GM21737 (cell line): ENCODE measurements around the gene MTA2.
A peak's percentile ranks its signal among the peaks of the same experiment; 100 is the strongest.

Source experiments
- ATAC-seq: cut with Tn5 transposase; IDR thresholded peaks from one replicate; pipeline ENCODE4 v1.9.1; 2021; ENCODE audit warnings: mild to moderate bottlenecking, moderate library complexity; ENCODE audit not compliant: unreplicated experiment

The MTA2 gene

DNA sequence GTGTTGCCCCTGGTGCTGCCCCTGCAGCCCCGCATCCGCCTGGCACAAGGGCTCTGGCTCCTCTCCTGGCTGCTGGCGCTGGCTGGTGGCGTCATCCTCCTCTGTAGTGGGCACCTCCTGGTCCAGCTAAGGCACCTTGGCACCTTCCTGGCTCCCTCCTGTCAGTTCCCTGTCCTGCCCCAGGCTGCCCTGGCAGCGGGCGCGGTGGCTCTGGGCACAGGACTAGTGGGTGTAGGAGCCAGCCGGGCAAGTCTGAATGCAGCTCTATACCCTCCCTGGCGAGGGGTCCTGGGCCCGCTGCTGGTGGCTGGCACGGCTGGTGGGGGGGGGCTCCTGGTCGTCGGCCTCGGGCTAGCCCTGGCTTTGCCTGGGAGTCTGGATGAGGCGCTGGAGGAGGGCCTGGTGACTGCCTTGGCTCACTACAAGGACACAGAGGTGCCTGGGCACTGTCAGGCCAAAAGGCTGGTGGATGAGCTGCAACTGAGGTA lies 11.7 kb upstream of the MTA2 start:
- no peak for ATAC-seq

GRCh38 chr11:62612366-62613290 lies 11.0 kb upstream of the MTA2 start, which contains the start of the genes EML3 and ROM1:
EML3 (minus strand) TSS chr11:62612775; CDS start chr11:62612457, 318 bp downstream.
ROM1 (plus strand) TSS chr11:62613257; CDS start chr11:62613282, 25 bp downstream.
- peak; percentile 53 for ATAC-seq

GRCh38 chr11:62611705-62612365 lies 10.2 kb upstream of the MTA2 start:
- peak; percentile 18 for ATAC-seq

DNA sequence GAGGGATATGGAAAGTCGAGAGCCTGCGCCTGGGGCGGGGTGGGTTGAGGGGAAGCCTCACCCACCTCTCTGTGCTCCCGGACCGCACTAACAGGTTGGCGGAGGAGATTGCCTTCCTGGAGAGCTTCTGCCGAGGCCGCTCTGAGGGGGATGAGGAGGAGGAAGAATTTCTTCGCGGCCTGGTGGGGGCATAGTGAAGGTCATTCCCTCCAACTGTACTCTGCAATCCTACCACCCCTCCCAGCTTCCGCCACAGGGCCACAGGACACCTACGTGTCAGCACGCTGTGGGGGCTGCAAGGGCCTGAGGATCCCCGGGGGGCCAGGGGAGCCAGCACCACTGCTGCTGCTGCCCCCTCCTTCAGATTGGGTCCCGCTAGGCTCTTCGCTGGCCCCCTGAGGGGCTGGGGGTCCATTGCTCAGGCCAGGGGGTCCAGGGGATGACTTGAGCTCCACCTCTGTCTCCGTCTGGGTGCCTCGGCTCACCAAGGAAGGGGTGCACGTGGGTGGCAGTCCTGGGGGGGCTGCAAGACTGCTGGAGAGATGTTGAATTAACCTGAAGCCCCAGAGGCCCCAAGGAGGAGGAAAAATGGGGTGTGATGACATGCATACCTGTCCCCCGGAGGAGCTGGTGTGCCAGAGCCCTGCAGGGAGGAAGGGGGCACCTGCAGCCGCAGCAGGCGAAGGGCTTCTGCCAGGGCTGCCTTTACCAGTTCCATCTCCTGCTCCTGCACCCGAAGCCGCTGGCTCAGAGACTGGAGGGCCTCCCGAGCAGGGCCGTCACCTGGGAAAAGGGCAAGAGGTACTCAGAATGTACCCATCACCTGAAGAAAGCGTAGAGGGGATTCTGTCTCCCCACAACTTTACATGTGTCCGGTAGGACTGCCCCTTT lies 9.4 kb upstream of the MTA2 start:
- no peak for ATAC-seq

DNA sequence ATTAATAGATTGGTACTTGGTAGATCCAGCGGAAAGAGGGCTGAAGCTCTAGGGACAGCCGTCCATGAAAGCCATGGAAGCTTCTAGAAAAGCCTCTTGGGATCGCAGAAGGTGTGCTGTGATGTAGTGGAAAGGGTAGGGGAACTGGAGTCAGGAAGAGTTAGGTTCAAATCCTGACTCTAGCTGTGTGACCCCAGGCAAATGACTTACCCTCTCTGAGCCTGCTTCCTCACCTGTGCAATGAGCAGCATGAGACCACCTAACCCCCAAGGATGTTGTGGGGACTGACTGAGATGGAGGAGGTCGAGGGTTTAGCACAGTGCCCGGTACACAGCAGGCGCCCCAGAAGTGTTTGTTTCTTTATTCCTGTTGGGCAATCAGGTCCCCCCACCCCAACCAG lies 8.7 kb upstream of the MTA2 start:
- ATAC-seq, result no peak

DNA sequence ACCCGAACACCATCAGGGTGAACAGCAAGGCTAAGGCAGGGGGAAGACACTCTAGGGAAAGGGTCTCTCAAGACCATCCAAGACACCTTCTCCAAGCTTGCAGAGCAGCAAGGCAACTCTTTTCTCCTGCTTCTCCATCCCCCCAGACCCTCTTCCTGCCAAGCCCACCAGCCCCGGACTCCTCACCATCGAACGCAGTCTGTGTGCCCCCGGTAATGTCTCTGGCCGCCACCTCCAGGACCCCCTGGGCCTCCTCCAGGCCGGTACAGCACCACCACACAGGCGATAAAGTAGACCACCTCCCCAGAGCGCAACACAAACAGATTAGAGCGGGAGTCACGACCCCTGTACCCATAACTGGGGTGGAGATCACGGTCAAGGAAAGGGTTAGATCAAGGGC lies 7.1 kb upstream of the MTA2 start:
- ATAC-seq, result no peak

GRCh38 chr11:62607714-62608113 lies 6.0 kb upstream of the MTA2 start:
- ATAC-seq, result no peak

- no peak for ATAC-seq
These were observed 4.2 kb upstream of the MTA2 start for GRCh38 chr11:62605902-62606301.

DNA sequence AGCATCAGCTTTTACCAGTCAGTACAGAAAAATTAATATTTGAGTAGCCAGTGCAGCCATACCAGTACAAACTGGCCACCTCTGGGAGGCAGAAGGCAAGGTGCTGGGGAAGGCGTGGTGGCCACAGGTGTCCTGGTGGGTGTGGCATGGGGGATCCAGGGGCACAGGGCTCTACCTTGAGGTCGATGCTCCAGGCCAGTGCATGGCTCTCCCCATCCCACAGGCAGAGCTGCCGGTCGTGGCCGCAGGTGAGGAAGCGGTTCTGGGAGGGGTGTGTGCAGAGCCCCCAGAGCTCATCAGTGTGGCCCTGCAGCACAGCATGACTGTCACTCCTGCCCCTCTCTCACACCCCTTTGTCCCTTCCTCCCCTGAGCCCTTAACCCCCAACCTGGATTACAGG lies 3.8 kb upstream of the MTA2 start:
- ATAC-seq, result no peak

DNA sequence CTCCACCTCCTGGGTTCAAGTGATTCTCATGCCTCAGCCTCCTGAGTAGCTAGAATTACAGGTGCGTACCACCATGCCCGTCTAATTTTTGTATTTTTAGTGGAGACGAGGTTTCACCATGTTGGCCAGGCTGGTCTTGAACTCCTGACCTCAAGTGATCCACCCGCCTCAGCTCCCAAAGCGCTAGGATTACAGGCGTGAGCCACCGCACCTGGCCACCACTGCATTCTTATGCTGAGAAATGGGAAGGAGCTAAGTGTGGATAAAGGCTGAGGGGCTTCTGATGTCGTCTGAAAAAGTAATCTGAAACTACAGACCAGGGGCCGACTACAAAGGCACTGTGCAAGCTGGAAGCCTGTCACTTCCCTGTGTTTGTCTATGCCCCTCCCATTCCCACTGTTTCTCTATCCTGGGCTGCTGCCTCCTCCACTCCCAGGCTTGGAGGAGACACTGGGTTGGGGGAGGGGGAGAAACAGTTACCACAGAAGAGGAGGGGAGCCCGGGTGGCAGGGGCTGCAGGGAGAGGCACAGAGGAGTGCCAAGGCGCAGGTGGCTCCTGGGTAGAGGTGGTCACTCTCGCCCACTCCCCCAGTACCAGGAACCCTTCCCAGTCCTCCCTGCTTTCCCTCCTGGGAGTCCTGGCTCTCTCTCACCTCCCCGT lies 2.9 kb upstream of the MTA2 start:
- no peak for ATAC-seq

GRCh38 chr11:62603776-62604299 lies 2.2 kb upstream of the MTA2 start:
- ATAC-seq, result no peak

DNA sequence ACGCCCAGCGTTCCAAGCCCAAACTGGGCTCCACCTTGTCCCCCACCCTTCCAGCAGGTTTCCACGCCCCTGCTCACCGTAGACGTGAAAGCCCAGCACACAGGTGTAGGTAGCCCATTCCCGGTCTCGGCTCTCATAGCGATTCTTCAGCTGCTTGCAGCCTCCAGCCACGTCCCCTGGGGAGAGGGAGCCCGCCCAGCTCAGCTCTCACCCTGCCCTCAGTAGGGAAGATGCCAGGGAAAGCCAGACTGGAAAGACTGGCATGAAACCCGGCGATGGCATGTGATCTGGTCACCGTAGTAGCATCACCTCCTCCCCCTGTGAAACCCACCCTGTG lies 1.4 kb upstream of the MTA2 start:
- no peak for ATAC-seq

GRCh38 chr11:62602141-62603071 lies 741 bp upstream of the MTA2 start:
- no peak for ATAC-seq

GRCh38 chr11:62601122-62601371 lies 618 bp downstream of the MTA2 start:
- ATAC-seq, result no peak

DNA sequence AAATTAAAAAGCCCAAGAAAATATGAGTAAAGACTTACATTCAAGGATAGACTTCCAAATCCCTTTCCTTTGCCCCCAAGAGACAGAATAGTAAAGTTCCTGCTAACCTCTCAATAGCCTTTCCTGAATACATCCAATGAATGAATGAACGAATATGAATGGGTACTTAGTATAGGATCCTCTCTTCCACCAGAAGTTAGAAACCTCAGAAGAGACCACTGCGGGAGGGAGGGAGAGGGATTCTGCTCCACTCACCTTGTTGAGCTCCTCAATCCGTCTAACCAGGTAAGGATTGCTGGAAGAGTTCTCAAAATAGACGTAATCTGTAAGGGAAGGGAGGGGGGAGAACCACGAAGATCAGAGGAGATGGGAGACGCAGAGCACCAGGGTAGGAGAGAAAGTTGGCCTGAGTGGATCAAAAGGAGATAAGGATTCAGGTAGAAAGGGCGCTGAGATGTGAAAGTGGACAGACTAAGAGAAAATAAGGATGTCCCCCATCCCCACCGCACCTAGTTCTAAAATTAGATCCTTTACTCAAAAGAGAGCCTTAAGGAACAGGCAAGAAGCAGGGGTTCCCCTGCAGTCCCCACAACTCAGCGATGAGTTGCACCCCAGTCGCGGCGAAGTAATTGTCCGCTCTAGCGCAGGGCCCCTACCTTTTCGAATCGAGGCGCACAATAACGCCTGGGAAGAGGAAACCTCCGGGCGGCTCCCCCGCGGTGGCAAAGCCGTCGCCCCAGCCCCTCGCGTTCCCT lies 1.1 kb downstream of the MTA2 start:
- ATAC-seq, result no peak

DNA sequence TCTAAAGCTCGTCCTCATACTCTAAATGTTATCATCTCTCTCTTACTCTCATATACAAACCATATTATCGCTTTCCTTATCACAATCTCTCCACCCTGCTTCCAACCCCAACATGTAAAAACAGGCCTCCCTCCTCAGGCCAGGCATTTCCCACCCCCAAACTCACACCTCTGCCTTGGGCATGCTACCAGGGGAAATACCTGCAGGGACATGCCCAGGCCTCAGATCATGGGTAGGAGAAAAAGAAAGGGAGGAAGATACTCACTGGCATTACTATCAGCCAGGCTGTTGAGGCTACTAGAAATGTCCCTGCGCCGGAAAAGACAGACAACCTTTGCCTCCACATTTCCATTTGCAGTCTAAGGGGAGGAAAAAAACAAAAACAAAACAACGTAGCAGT lies 1.8 kb downstream of the MTA2 start:
- no peak for ATAC-seq

GRCh38 chr11:62599069-62599696 lies 2.5 kb downstream of the MTA2 start:
- peak; percentile 40 for ATAC-seq

GRCh38 chr11:62595124-62595523 lies 6.5 kb downstream of the MTA2 start:
- ATAC-seq, result no peak
